Progenitor cell of endocrine pancreas (in vitro differentiated cells): ENCODE measurements around the gene LHX1. TPM values are rescaled to one million over a fixed set of nuclear protein-coding genes. Genes with fewer than 3 reads are reported as not detected.

Experiments used
- DNase-seq: peaks from one replicate; pipeline ENCODE4 v3.0.0; 2021; ENCODE audit warnings: low spot score; ENCODE audit not compliant: unreplicated experiment
- H3K27ac Mint-ChIP-seq: 2 replicates; pipeline ENCODE4 v1.8.0; 2021; ENCODE audit warnings: mild to moderate bottlenecking, moderate library complexity, mixed read lengths
- H3K27me3 Mint-ChIP-seq: 2 replicates; pipeline ENCODE4 v1.8.0; 2021; ENCODE audit warnings: mixed read lengths
- H3K36me3 Mint-ChIP-seq: 2 replicates; pipeline ENCODE4 v1.8.0; 2022; ENCODE audit warnings: mixed read lengths; ENCODE audit not compliant: insufficient read depth
- H3K4me1 Mint-ChIP-seq: 2 replicates; pipeline ENCODE4 v1.8.0; 2021; ENCODE audit warnings: low read depth, mixed read lengths
- H3K4me3 Mint-ChIP-seq: 2 replicates; pipeline ENCODE4 v1.8.0; 2021; ENCODE audit warnings: low read depth, mild to moderate bottlenecking, moderate library complexity, mixed read lengths
- H3K9me3 Mint-ChIP-seq: 2 replicates; pipeline ENCODE4 v1.8.0; 2021; ENCODE audit warnings: low read depth, mixed read lengths
- total RNA-seq: library from RNA; stranded (reverse); gene quantifications from 2 replicates; pipeline ENCODE4 v1.2.1, GENCODE V29; 2021
- TF ChIP-seq, protein P1 (sequence below): fragments of 200-600 bp; sonication (generic); IDR thresholded peaks from one replicate; pipeline ENCODE4 v1.5.0; 2021; ENCODE audit warnings: antibody characterized with exemption, mild to moderate bottlenecking; ENCODE audit not compliant: unreplicated experiment

The LHX1 gene
- total RNA-seq, 1 donor from 2014 or later, result 2.0 TPM

DNA sequence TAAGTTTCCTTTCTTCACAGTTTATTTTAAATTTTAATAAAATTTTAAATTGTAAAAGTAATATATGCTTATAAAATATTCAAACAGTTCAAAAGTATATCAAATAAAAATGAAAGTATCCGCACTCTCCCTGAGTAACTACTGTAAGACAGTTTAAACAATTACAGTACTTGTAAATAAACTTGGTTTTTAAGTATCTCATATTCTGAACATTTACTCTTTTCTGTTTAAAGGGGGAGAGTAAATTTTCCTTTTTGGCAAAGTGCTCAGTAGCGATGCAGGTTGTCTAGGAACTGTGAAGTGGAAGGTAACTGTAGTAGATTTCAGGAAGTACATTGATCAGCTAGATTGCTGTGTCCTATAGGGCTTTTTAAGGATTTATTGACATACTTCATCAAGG lies 40.3 kb downstream of the LHX1 start:
- Mint-ChIP-seq H3K27me3 (no peaks in the 10 kb centered on the region), H3K36me3 (peaks cover 9% of the 10 kb centered on the region), H3K9me3 (no peaks in the 10 kb centered on the region), H3K27ac (no peak overlapping the region), H3K4me3 (no peak overlapping the region), H3K4me1 (peaks cover 20% of the 10 kb centered on the region)
- no peak for DNase-seq
- TF ChIP-seq, protein P1, sequence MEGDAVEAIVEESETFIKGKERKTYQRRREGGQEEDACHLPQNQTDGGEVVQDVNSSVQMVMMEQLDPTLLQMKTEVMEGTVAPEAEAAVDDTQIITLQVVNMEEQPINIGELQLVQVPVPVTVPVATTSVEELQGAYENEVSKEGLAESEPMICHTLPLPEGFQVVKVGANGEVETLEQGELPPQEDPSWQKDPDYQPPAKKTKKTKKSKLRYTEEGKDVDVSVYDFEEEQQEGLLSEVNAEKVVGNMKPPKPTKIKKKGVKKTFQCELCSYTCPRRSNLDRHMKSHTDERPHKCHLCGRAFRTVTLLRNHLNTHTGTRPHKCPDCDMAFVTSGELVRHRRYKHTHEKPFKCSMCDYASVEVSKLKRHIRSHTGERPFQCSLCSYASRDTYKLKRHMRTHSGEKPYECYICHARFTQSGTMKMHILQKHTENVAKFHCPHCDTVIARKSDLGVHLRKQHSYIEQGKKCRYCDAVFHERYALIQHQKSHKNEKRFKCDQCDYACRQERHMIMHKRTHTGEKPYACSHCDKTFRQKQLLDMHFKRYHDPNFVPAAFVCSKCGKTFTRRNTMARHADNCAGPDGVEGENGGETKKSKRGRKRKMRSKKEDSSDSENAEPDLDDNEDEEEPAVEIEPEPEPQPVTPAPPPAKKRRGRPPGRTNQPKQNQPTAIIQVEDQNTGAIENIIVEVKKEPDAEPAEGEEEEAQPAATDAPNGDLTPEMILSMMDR, result no peak

GRCh38 chr17:36978810-36979564 lies 41.7 kb downstream of the LHX1 start:
- no peaks in the 10 kb centered on the region for H3K9me3 Mint-ChIP-seq
- peaks cover 15% of the 10 kb centered on the region for H3K4me1 Mint-ChIP-seq
- H3K27me3 Mint-ChIP-seq, result no peaks in the 10 kb centered on the region
- H3K27ac Mint-ChIP-seq, result no peak overlapping the region
- TF ChIP-seq, protein P1, result no peak
- peaks cover 10% of the 10 kb centered on the region for H3K36me3 Mint-ChIP-seq
- H3K4me3 Mint-ChIP-seq, result no peak overlapping the region
- no peak for DNase-seq

- DNase-seq, result no peak
- Mint-ChIP-seq H3K27me3 (no peaks in the 10 kb centered on the region), H3K36me3 (peaks cover 10% of the 10 kb centered on the region), H3K9me3 (no peaks in the 10 kb centered on the region), H3K27ac (peak overlapping the region; percentile 33), H3K4me3 (no peak overlapping the region), H3K4me1 (peaks cover 15% of the 10 kb centered on the region)
- TF ChIP-seq, protein P1, result no peak
Measured at GRCh38 chr17:36979565-36979941, 42.3 kb downstream of the LHX1 start.

DNA sequence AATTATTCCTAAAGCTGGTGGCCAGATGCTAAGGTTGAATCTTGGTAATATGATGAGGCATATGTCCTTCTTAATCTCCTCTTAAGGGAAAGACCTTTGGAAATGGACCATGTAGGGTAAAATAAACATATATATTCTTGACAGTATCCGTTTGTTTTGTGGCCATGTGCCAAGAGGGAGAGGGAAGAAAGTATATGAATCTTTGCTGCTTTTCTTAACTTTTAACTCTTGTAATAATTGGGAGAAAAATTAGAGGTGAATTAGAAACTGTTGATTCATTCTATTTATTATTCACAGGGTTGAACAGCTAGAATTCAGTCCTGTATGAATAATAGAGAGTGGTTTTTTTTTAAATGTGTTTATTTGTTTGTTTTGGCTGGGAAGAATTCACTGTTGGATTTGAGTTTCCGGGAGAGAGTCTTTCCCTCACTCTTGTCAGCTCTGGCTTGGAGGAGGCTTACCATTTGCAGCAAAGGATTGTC lies 43.0 kb downstream of the LHX1 start:
- Mint-ChIP-seq H3K27ac (peak overlapping the region; percentile 47), H3K4me3 (no peak overlapping the region), H3K36me3 (peaks cover 10% of the 10 kb centered on the region), H3K9me3 (no peaks in the 10 kb centered on the region), H3K4me1 (peaks cover 14% of the 10 kb centered on the region), H3K27me3 (no peaks in the 10 kb centered on the region)
- DNase-seq, result no peak
- TF ChIP-seq, protein P1, result no peak

DNA sequence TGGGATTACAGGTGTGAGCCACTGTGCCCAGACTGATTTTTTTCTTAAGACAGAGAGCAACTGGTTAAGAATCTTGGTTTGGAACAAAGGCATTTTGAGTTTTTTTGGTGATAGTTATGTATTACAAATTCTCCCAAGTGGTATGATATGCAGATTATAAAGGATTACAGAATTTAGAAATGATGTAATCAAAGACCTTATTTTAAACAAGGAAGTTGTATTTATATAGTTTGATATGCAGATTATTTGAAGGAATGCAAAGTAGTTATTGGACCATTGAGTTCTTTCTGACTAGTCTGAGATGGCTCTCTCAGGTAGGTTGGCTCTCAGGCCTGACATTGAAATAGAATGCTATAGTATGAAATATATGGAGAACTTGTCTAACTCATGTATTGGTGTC lies 46.3 kb downstream of the LHX1 start:
- TF ChIP-seq, protein P1, result no peak
- Mint-ChIP-seq H3K9me3 (no peaks in the 10 kb centered on the region), H3K27me3 (no peaks in the 10 kb centered on the region), H3K4me1 (peaks cover 13% of the 10 kb centered on the region), H3K4me3 (no peak overlapping the region), H3K36me3 (peaks cover 17% of the 10 kb centered on the region), H3K27ac (no peak overlapping the region)
- DNase-seq, result no peak
